HepG2 (cell line): Measurements from ENCODE around the gene LZTS2. TPM values are rescaled to one million over a fixed set of nuclear protein-coding genes. Genes with fewer than 3 reads are reported as not detected.

ENCODE experiments used
- ARID3A ChIP-seq: IDR thresholded peaks from 2 replicates; pipeline ENCODE4 v1.6.1; 2012; ENCODE audit warnings: low read depth, low read length, improper control_type of control experiment
- ARID5B ChIP-seq: IDR thresholded peaks from 2 replicates; pipeline ENCODE4 v1.4.0; 2020; ENCODE audit warnings: mild to moderate bottlenecking, missing genetic modification reagents
- ATF3 ChIP-seq: sonication (generic); formaldehyde crosslinking; IDR thresholded peaks from 2 replicates; pipeline ENCODE4 v1.4.0; 2020; ENCODE audit warnings: missing genetic modification reagents
- ELF3 ChIP-seq: IDR thresholded peaks from 2 replicates; pipeline ENCODE4 v1.6.1; 2016; ENCODE audit warnings: missing genetic modification reagents, missing compliant biosample characterization
- FOXO1 ChIP-seq: sonication (generic); formaldehyde crosslinking; IDR thresholded peaks from 2 replicates; pipeline ENCODE4 v1.4.0; 2020; ENCODE audit warnings: missing genetic modification reagents
- GATAD2A ChIP-seq: IDR thresholded peaks from 2 replicates; pipeline ENCODE4 v1.6.1; 2016
- IRF1 ChIP-seq: sonication (generic); formaldehyde crosslinking; IDR thresholded peaks from 2 replicates; pipeline ENCODE4 v1.4.0; 2020; ENCODE audit warnings: low read depth, mild to moderate bottlenecking, missing genetic modification reagents
- MAFG ChIP-seq: sonication (generic); formaldehyde crosslinking; IDR thresholded peaks from 2 replicates; pipeline ENCODE4 v1.5.1; 2020; ENCODE audit warnings: mild to moderate bottlenecking, missing genetic modification reagents
- SAP130 ChIP-seq: IDR thresholded peaks from 2 replicates; pipeline ENCODE4 v1.6.1; 2016; ENCODE audit warnings: low read depth
- SNAPC5 ChIP-seq: sonication (generic); formaldehyde crosslinking; IDR thresholded peaks from 2 replicates; pipeline ENCODE4 v1.8.1; 2023; ENCODE audit warnings: mild to moderate bottlenecking, missing genetic modification reagents, borderline replicate concordance
- TAF1 ChIP-seq: sonication (generic); formaldehyde crosslinking; IDR thresholded peaks from 2 replicates; pipeline ENCODE4 v1.4.0; 2020; ENCODE audit warnings: missing genetic modification reagents
- WIZ ChIP-seq: sonication (generic); formaldehyde crosslinking; IDR thresholded peaks from 2 replicates; pipeline ENCODE4 v1.5.1; 2020; ENCODE audit warnings: mild to moderate bottlenecking, missing genetic modification reagents
- ZBTB34 ChIP-seq: sonication (generic); formaldehyde crosslinking; IDR thresholded peaks from 2 replicates; pipeline ENCODE4 v1.8.0; 2022; ENCODE audit warnings: mild to moderate bottlenecking, missing genetic modification reagents
- ZBTB43 ChIP-seq: sonication (generic); formaldehyde crosslinking; conservative IDR thresholded peaks from 2 replicates; pipeline ENCODE4 v1.4.0; 2020; ENCODE audit warnings: missing genetic modification reagents
- ZNF446 ChIP-seq: sonication (generic); formaldehyde crosslinking; IDR thresholded peaks from 2 replicates; pipeline ENCODE4 v1.5.0; 2020; ENCODE audit warnings: mild to moderate bottlenecking, missing genetic modification reagents
- ZNF639 ChIP-seq: conservative IDR thresholded peaks from 2 replicates; pipeline ENCODE4 v1.6.1; 2018; ENCODE audit warnings: missing genetic modification reagents
- ZNF747 ChIP-seq: sonication (generic); formaldehyde crosslinking; IDR thresholded peaks from 2 replicates; pipeline ENCODE4 v1.8.1; 2023; ENCODE audit warnings: missing genetic modification reagents, mild to moderate bottlenecking, borderline replicate concordance
- polyA plus RNA-seq, 8 experiments: library from polyadenylated mRNA; depleted of rRNA in 3 of 8; stranded (reverse) in 7 of 8; unstranded in 1 of 8; fragments of >200 nt; fragmentation: Illumina TruSeq in 4 of 8; extraction: Trizol in 4 of 8; gene quantifications; 2 replicates each; pipeline versions ENCODE4 v1.2.1 to v1.2.3, GENCODE V29; 2011 to 2016; ENCODE audit warnings: low read depth in 4 of 8, missing spikeins in 1 of 8, mixed read lengths in 1 of 8; ENCODE audit not compliant: insufficient read depth in 1 of 8
- total RNA-seq, 5 experiments: library from RNA; depleted of rRNA; stranded (reverse); fragments of >200 nt; fragmentation: Illumina TruSeq; extraction: Trizol; gene quantifications; 2 replicates each; pipeline ENCODE4 v1.2.3, GENCODE V29; 2016; ENCODE audit warnings: low read depth in 1 of 5

Gene LZTS2
- total and polyA plus RNA-seq, 2 of the 13 experiments (the other 11 are each of a cell fraction or from before 2014, with no cell fraction given) = 43.6 to 65.6 TPM

- TF ChIP-seq ARID5B (CRISPR knock-in tag) (peak; percentile 97), MAFG (no peak), ZBTB43 (peak; percentile 100), ZBTB34 (CRISPR knock-in tag) (peak; percentile 62), GATAD2A (CRISPR knock-in tag) (peak; percentile 85), ZNF639 (CRISPR knock-in tag) (peak; percentile 57; the same call in 1 of the 2 replicates), SAP130 (peak; percentile 99), IRF1 (peak; percentile 12; the same call in 1 of the 2 replicates), ARID3A (peak; percentile 84), TAF1 (CRISPR knock-in tag) (no peak; the same call in 1 of the 2 replicates), SNAPC5 (CRISPR knock-in tag) (0 out of 2 replicates have a peak, but pooled peaks have one; percentile 29), ATF3 (CRISPR knock-in tag) (peak; percentile 45; the same call in 1 of the 2 replicates), FOXO1 (CRISPR knock-in tag) (peak; percentile 96), WIZ (CRISPR knock-in tag) (no peak), ELF3 (CRISPR knock-in tag) (peak; percentile 98), ZNF446 (CRISPR knock-in tag) (no peak), ZNF747 (CRISPR knock-in tag) (peak; percentile 50; the same call in 1 of the 2 replicates)
Observed at GRCh38 chr10:100970914-100971811, 28.4 kb upstream of the LZTS2 start (continued).
